Mesendoderm (in vitro differentiated cells): ENCODE results near the gene BEST3.

Experiments used
- DNase-seq: peaks from one replicate; pipeline ENCODE4 v3.0.0; 2013
- H2AK5ac ChIP-seq: 2 replicates; pipeline ENCODE4 v1.6.1; 2013; ENCODE audit warnings: low read length, inconsistent platforms
- H2BK120ac ChIP-seq: 2 replicates; pipeline ENCODE4 v1.6.1; 2013; ENCODE audit warnings: low read depth, mild to moderate bottlenecking, low read length, moderate library complexity, mixed read lengths
- H2BK15ac ChIP-seq: replicated peaks from 2 replicates; pipeline ENCODE4 v1.6.1; 2013; ENCODE audit warnings: low read depth, mild to moderate bottlenecking, moderate library complexity
- H2BK5ac ChIP-seq: 2 replicates; pipeline ENCODE4 v1.6.1; 2013; ENCODE audit warnings: low read length, inconsistent platforms
- H3K18ac ChIP-seq: 2 replicates; pipeline ENCODE4 v1.6.1; 2013; ENCODE audit warnings: mild to moderate bottlenecking, low read length, mixed read lengths
- H3K23ac ChIP-seq: one replicate; pipeline ENCODE4 v1.6.1; 2013; ENCODE audit warnings: low read length
- H3K27ac ChIP-seq: 2 replicates; pipeline ENCODE4 v1.5.1; 2013; ENCODE audit warnings: low read depth, mild to moderate bottlenecking, inconsistent platforms, low read length, moderate library complexity
- H3K27me3 ChIP-seq: 2 replicates; pipeline ENCODE4 v1.6.1; 2013; ENCODE audit warnings: low read length, control low read depth, mild to moderate bottlenecking, inconsistent platforms; ENCODE audit not compliant: insufficient read depth, poor library complexity
- H3K36me3 ChIP-seq: 2 replicates; pipeline ENCODE4 v1.6.1; 2013; ENCODE audit warnings: low read length, inconsistent platforms; ENCODE audit not compliant: control insufficient read depth, insufficient read depth
- H3K4ac ChIP-seq: one replicate; pipeline ENCODE4 v1.6.1; 2013; ENCODE audit warnings: low read depth, mild to moderate bottlenecking, low read length, moderate library complexity
- H3K4me1 ChIP-seq: 2 replicates; pipeline ENCODE4 v1.6.1; 2013; ENCODE audit warnings: low read depth, low read length, inconsistent platforms; ENCODE audit not compliant: control insufficient read depth
- H3K4me2 ChIP-seq: 2 replicates; pipeline ENCODE4 v1.6.1; 2013; ENCODE audit warnings: low read length
- H3K4me3 ChIP-seq: 2 replicates; pipeline ENCODE4 v1.5.1; 2013; ENCODE audit warnings: mild to moderate bottlenecking, low read length
- H3K56ac ChIP-seq: one replicate; pipeline ENCODE4 v1.6.1; 2013; ENCODE audit warnings: low read length
- H3K79me1 ChIP-seq: 2 replicates; pipeline ENCODE4 v1.6.1; 2013; ENCODE audit warnings: low read length, inconsistent platforms
- H3K79me2 ChIP-seq: 2 replicates; pipeline ENCODE4 v1.6.1; 2013; ENCODE audit warnings: mild to moderate bottlenecking, low read length; ENCODE audit not compliant: control insufficient read depth, insufficient read depth
- H3K9ac ChIP-seq: 2 replicates; pipeline ENCODE4 v1.6.1; 2013; ENCODE audit warnings: low read length, inconsistent platforms
- H4K5ac ChIP-seq: one replicate; pipeline ENCODE4 v1.6.1; 2013; ENCODE audit warnings: low read length
- H4K8ac ChIP-seq: one replicate; pipeline ENCODE4 v1.6.1; 2013; ENCODE audit warnings: low read depth, mild to moderate bottlenecking, control low read depth, low read length, moderate library complexity
- WGBS: extraction: QIAGEN DNeasy Blood & Tissue Kit; methylation state at CpG from one replicate; pipeline ENCODE4 v1.1.7; 2013; ENCODE audit warnings: low lambda C conversion rate, missing lambda C conversion rate; ENCODE audit not compliant: insufficient coverage; ENCODE audit errors: extremely low coverage; 5-methylcytosine and 5-hydroxymethylcytosine counted together

The BEST3 gene

GRCh38 chr12:69662764-69663163 lies 36.3 kb downstream of the BEST3 start:
- Histone ChIP-seq H3K36me3 (no peaks in the 10 kb centered on the region), H3K4me1 (no peaks in the 10 kb centered on the region), H3K4me3 (no peak overlapping the region), H3K23ac (no peak overlapping the region), H3K79me1 (no peaks in the 10 kb centered on the region), H3K4me2 (no peak overlapping the region), H2BK120ac (no peak overlapping the region), H3K9ac (no peak overlapping the region), H3K56ac (no peak overlapping the region), H4K8ac (no peak overlapping the region), H3K27me3 (no peaks in the 10 kb centered on the region), H3K79me2 (no peaks in the 10 kb centered on the region), H2BK15ac (no peak overlapping the region), H3K27ac (no peak overlapping the region), H3K4ac (no peak overlapping the region), H2AK5ac (no peak overlapping the region), H4K5ac (no peak overlapping the region), H3K18ac (no peak overlapping the region), H2BK5ac (no peak overlapping the region)
- DNase-seq: no peak

GRCh38 chr12:69661386-69661785 lies 37.7 kb downstream of the BEST3 start:
- H3K18ac ChIP-seq: no peak overlapping the region

GRCh38 chr12:69660164-69660863 lies 38.8 kb downstream of the BEST3 start:
- H2BK120ac ChIP-seq: no peak overlapping the region
- no peak overlapping the region for H3K56ac ChIP-seq
- H4K5ac ChIP-seq: no peak overlapping the region
- no peak overlapping the region for H3K23ac ChIP-seq
- H3K27me3 ChIP-seq: no peaks in the 10 kb centered on the region
- H2BK15ac ChIP-seq: no peak overlapping the region
- H3K4me3 ChIP-seq: no peak overlapping the region
- no peak overlapping the region for H3K9ac ChIP-seq
- no peak overlapping the region for H3K27ac ChIP-seq
- no peak overlapping the region for H4K8ac ChIP-seq
- H3K79me2 ChIP-seq: no peaks in the 10 kb centered on the region
- no peak overlapping the region for H2BK5ac ChIP-seq
- no peaks in the 10 kb centered on the region for H3K79me1 ChIP-seq
- H2AK5ac ChIP-seq: no peak overlapping the region
- no peak overlapping the region for H3K18ac ChIP-seq
- no peaks in the 10 kb centered on the region for H3K36me3 ChIP-seq
- H3K4ac ChIP-seq: no peak overlapping the region
- no CpG with 5 or more reads among the region's 1 CpG for WGBS
- DNase-seq: no peak
- no peaks in the 10 kb centered on the region for H3K4me1 ChIP-seq
- no peak overlapping the region for H3K4me2 ChIP-seq

More at GRCh38 chr12:69661386-69661785, 37.7 kb downstream of the BEST3 start:
- Histone ChIP-seq H3K36me3 (no peaks in the 10 kb centered on the region), H2AK5ac (no peak overlapping the region), H2BK15ac (no peak overlapping the region), H3K4me3 (no peak overlapping the region), H2BK5ac (no peak overlapping the region), H2BK120ac (no peak overlapping the region), H4K8ac (no peak overlapping the region), H4K5ac (no peak overlapping the region), H3K4me1 (no peaks in the 10 kb centered on the region), H3K27me3 (no peaks in the 10 kb centered on the region), H3K79me1 (no peaks in the 10 kb centered on the region), H3K56ac (no peak overlapping the region), H3K23ac (no peak overlapping the region), H3K27ac (no peak overlapping the region), H3K9ac (no peak overlapping the region), H3K4ac (no peak overlapping the region), H3K4me2 (no peak overlapping the region), H3K79me2 (no peaks in the 10 kb centered on the region)
- WGBS: no CpG with 5 or more reads among the region's 4 CpGs
- DNase-seq: no peak

GRCh38 chr12:69658203-69658602 lies 40.9 kb downstream of the BEST3 start:
- no peak overlapping the region for H3K4me2 ChIP-seq
- no peaks in the 10 kb centered on the region for H3K4me1 ChIP-seq
- H4K8ac ChIP-seq: no peak overlapping the region
- no CpG with 5 or more reads among the region's 2 CpGs for WGBS
- H3K79me2 ChIP-seq: no peaks in the 10 kb centered on the region
- no peak overlapping the region for H3K4me3 ChIP-seq
- H3K27me3 ChIP-seq: no peaks in the 10 kb centered on the region
- no peak for DNase-seq
- no peak overlapping the region for H3K23ac ChIP-seq
- no peak overlapping the region for H3K18ac ChIP-seq
- H3K56ac ChIP-seq: no peak overlapping the region
- H3K4ac ChIP-seq: no peak overlapping the region
- no peak overlapping the region for H3K9ac ChIP-seq
- H2AK5ac ChIP-seq: no peak overlapping the region
- no peaks in the 10 kb centered on the region for H3K79me1 ChIP-seq
- H3K36me3 ChIP-seq: no peaks in the 10 kb centered on the region
- no peak overlapping the region for H2BK120ac ChIP-seq
- no peak overlapping the region for H2BK15ac ChIP-seq
- no peak overlapping the region for H2BK5ac ChIP-seq
- H4K5ac ChIP-seq: no peak overlapping the region
- no peak overlapping the region for H3K27ac ChIP-seq

GRCh38 chr12:69657376-69658137 lies 41.5 kb downstream of the BEST3 start:
- Histone ChIP-seq H3K23ac (no peak overlapping the region), H4K5ac (no peak overlapping the region), H3K18ac (no peak overlapping the region), H2AK5ac (no peak overlapping the region), H3K79me1 (no peaks in the 10 kb centered on the region), H2BK5ac (no peak overlapping the region), H3K4me3 (no peak overlapping the region), H3K27me3 (no peaks in the 10 kb centered on the region), H4K8ac (no peak overlapping the region), H3K4me2 (no peak overlapping the region), H3K9ac (no peak overlapping the region), H3K36me3 (no peaks in the 10 kb centered on the region), H3K4me1 (no peaks in the 10 kb centered on the region), H3K27ac (no peak overlapping the region), H3K56ac (no peak overlapping the region), H2BK15ac (no peak overlapping the region), H3K79me2 (no peaks in the 10 kb centered on the region), H2BK120ac (no peak overlapping the region), H3K4ac (no peak overlapping the region)
- DNase-seq: peak; percentile 38
- no CpG with 5 or more reads among the region's 9 CpGs for WGBS
